Fibroblast of lung (primary cell): ENCODE measurements around the gene CCDC106. TPM values are rescaled to one million over a fixed set of nuclear protein-coding genes. Genes with fewer than 3 reads are reported as not detected.
A peak's percentile ranks its signal among the peaks of the same experiment; 100 is the strongest.

Experiments
- DNase-seq, 2 donors: peaks; one replicate each; pipeline versions ENCODE4 v3.0.0 to v3.0.0-alpha.2; 2010; ENCODE audit warnings: low read depth in 2 of 2
- H2AFZ ChIP-seq: 2 replicates; pipeline ENCODE4 v1.5.1; 2012; ENCODE audit warnings: low read length, control low read depth, inconsistent platforms
- H3K27ac ChIP-seq: 2 replicates; pipeline ENCODE4 v1.5.1; 2011; ENCODE audit warnings: low read length, control low read depth; ENCODE audit not compliant: insufficient read depth
- H3K27me3 ChIP-seq: 2 replicates; pipeline ENCODE4 v1.5.1; 2011; ENCODE audit warnings: mild to moderate bottlenecking, low read length; ENCODE audit not compliant: control insufficient read depth, insufficient read depth
- H3K36me3 ChIP-seq: 2 replicates; pipeline ENCODE4 v1.5.1; 2011; ENCODE audit warnings: low read length; ENCODE audit not compliant: control insufficient read depth, insufficient read depth
- H3K4me1 ChIP-seq: 2 replicates; pipeline ENCODE4 v1.5.1; 2011; ENCODE audit warnings: low read length; ENCODE audit not compliant: control insufficient read depth, insufficient read depth; ENCODE audit errors: extremely low read depth
- H3K4me2 ChIP-seq: 2 replicates; pipeline ENCODE4 v1.5.1; 2011; ENCODE audit warnings: low read length, control low read depth; ENCODE audit not compliant: insufficient read depth; ENCODE audit errors: extremely low read depth
- H3K4me3 ChIP-seq, 4 experiments: fragments of 200-600 bp in 1 of 4; sonication (generic) in 1 of 4; replicated peaks in 1 of 4; 2 replicates each; pipeline ENCODE4 v1.5.1; 2011 to 2016; ENCODE audit warnings: low read length in 4 of 4, low read depth in 3 of 4, mild to moderate bottlenecking in 3 of 4, control low read depth in 2 of 4, inconsistent platforms in 1 of 4, mixed read lengths in 1 of 4; ENCODE audit not compliant: insufficient read depth in 1 of 4; ENCODE audit errors: control extremely low read depth in 1 of 4
- H3K79me2 ChIP-seq: 2 replicates; pipeline ENCODE4 v1.5.1; 2012; ENCODE audit warnings: mild to moderate bottlenecking, low read length, inconsistent platforms; ENCODE audit not compliant: control insufficient read depth, insufficient read depth
- H3K9ac ChIP-seq: 2 replicates; pipeline ENCODE4 v1.5.1; 2011; ENCODE audit warnings: mild to moderate bottlenecking, low read length, control low read depth; ENCODE audit not compliant: insufficient read depth
- H3K9me3 ChIP-seq: 2 replicates; pipeline ENCODE4 v1.5.1; 2012; ENCODE audit warnings: low read depth, low read length; ENCODE audit not compliant: control insufficient read depth, insufficient read depth
- H4K20me1 ChIP-seq: 2 replicates; pipeline ENCODE4 v1.5.1; 2011; ENCODE audit warnings: low read length; ENCODE audit not compliant: control insufficient read depth, insufficient read depth; ENCODE audit errors: extremely low read depth
- EZH2 ChIP-seq: IDR thresholded peaks from 2 replicates; pipeline ENCODE4 v1.5.1; 2012; ENCODE audit warnings: low read length, control low read depth, mild to moderate bottlenecking; ENCODE audit errors: missing control alignments
- polyA plus RNA-seq, 2 donors: library from polyadenylated mRNA; depleted of rRNA in 1 of 2; stranded (reverse) in 1 of 2; unstranded in 1 of 2; fragments of >200 nt; gene quantifications; 2 replicates each; pipeline ENCODE4 v1.2.1, GENCODE V29; 2011 to 2012; ENCODE audit warnings: missing spikeins in 1 of 2
- total RNA-seq: library from RNA; depleted of rRNA; stranded (reverse); fragments of >200 nt; gene quantifications from 2 replicates; pipeline ENCODE4 v1.2.1, GENCODE V29; 2014
- TF ChIP-seq, protein P1 (sequence below), 2 donors: IDR thresholded peaks in 1 of 2; conservative IDR thresholded peaks in 1 of 2; 1 replicate in 1 of 2; 2 replicates in 1 of 2; pipeline ENCODE4 v1.5.1; 2011 to 2012; ENCODE audit warnings: low read length in 2 of 2, control low read depth in 1 of 2, inconsistent platforms in 1 of 2, low read depth in 1 of 2, mild to moderate bottlenecking in 1 of 2

CCDC106 gene
- total and polyA plus RNA-seq, 2 donors (not counting 1 experiment from before 2014, with no cell fraction given) = 4.5 to 10.2 TPM

DNA sequence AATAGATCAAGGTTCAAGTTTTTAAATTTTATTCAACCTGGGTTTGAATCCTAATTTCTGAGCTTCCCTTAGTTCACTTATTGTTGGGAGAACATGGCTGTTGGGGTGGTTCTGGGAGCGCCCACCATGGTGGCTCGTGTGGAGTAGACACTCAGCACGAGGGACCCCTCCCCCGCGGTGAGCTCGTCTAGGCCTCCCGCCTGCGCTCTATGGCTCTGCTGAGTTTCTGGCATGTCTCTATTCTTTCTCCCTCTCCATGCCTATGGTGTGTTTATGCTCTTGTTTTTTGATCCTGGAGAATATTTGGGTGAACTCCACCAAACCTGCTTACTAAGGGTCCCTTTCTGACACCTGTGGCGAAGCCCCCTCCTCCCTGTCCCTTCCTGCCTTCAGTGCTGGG, 25.5 kb downstream of the CCDC106 start:
- peaks cover 6% of the 10 kb centered on the region for H3K4me1 ChIP-seq
- peak overlapping the region; percentile 32 for H3K27ac ChIP-seq
- H3K79me2 ChIP-seq = peaks cover 80% of the 10 kb centered on the region
- H3K4me3 ChIP-seq = no peak overlapping the region
- no peak overlapping the region for H3K4me2 ChIP-seq
- H3K9me3 ChIP-seq = no peaks in the 10 kb centered on the region
- peaks cover 26% of the 10 kb centered on the region for H3K36me3 ChIP-seq
- no peak for TF ChIP-seq EZH2
- TF ChIP-seq, protein P1, sequence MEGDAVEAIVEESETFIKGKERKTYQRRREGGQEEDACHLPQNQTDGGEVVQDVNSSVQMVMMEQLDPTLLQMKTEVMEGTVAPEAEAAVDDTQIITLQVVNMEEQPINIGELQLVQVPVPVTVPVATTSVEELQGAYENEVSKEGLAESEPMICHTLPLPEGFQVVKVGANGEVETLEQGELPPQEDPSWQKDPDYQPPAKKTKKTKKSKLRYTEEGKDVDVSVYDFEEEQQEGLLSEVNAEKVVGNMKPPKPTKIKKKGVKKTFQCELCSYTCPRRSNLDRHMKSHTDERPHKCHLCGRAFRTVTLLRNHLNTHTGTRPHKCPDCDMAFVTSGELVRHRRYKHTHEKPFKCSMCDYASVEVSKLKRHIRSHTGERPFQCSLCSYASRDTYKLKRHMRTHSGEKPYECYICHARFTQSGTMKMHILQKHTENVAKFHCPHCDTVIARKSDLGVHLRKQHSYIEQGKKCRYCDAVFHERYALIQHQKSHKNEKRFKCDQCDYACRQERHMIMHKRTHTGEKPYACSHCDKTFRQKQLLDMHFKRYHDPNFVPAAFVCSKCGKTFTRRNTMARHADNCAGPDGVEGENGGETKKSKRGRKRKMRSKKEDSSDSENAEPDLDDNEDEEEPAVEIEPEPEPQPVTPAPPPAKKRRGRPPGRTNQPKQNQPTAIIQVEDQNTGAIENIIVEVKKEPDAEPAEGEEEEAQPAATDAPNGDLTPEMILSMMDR (conservative IDR thresholded peaks at IDR 0.05 in 1 of 2, IDR thresholded peaks at IDR 0.05 in 1 of 2; ENCODE audit: low read depth in 1 of 2, low read length in 2 of 2) = no peak
- no peaks in the 10 kb centered on the region for H3K27me3 ChIP-seq
- peaks cover 4% of the 10 kb centered on the region for H4K20me1 ChIP-seq
- no peak for DNase-seq
- no peak overlapping the region for H2AFZ ChIP-seq
- H3K9ac ChIP-seq = no peak overlapping the region

DNA sequence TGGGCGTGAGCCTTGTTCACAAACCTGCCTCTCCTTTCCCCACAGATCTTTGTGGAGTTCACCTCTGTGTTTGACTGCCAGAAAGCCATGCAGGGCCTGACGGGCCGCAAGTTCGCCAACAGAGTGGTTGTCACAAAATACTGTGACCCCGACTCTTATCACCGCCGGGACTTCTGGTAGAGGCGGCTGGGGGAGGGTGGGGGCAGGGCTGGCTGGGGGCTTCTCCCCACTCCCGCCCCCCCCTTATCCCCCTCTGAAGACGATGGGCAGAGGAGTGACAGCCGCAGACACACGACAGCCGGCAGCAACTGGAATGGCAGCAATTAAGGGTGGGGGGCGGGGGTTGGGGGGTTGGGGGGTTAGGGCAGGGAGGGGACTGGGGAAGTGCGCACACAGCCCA, 25.9 kb downstream of the CCDC106 start:
- peaks cover 6% of the 10 kb centered on the region for H3K4me1 ChIP-seq
- peaks cover 4% of the 10 kb centered on the region for H4K20me1 ChIP-seq
- H3K4me2 ChIP-seq = no peak overlapping the region
- DNase-seq = no peak
- H3K9me3 ChIP-seq = no peaks in the 10 kb centered on the region
- H3K4me3 ChIP-seq = no peak overlapping the region
- H3K9ac ChIP-seq = no peak overlapping the region
- H3K79me2 ChIP-seq = peaks cover 79% of the 10 kb centered on the region
- no peak overlapping the region for H2AFZ ChIP-seq
- TF ChIP-seq, protein P1 (conservative IDR thresholded peaks at IDR 0.05 in 1 of 2, IDR thresholded peaks at IDR 0.05 in 1 of 2; ENCODE audit: low read depth in 1 of 2, low read length in 2 of 2) = no peak
- no peak for TF ChIP-seq EZH2
- peak overlapping the region; percentile 76 for H3K27ac ChIP-seq
- H3K27me3 ChIP-seq = no peaks in the 10 kb centered on the region
- H3K36me3 ChIP-seq = peaks cover 24% of the 10 kb centered on the region

DNA sequence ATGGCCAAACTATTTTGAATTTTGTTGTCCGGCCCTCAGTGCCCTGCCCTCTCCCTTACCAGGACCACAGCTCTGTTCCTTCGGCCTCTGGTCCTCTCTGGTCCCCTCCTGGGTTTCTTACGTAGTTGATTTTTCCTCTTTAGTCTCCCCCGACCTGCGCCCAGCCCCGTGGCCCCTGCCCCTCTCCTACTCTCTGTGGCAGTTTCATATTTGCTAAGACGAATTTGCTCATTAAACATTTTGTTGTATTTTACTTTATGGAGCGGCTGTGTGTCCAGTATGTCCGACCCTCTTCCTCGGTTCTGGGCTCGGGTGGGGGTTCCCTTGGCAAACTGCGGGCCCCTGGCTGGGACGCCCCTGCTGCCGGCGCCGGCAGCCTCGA, 26.4 kb downstream of the CCDC106 start:
- H4K20me1 ChIP-seq = peaks cover 4% of the 10 kb centered on the region
- H3K4me1 ChIP-seq = peaks cover 8% of the 10 kb centered on the region
- no peaks in the 10 kb centered on the region for H3K27me3 ChIP-seq
- DNase-seq = no peak
- H3K9ac ChIP-seq = peak overlapping the region; percentile 69
- H3K36me3 ChIP-seq = peaks cover 23% of the 10 kb centered on the region
- no peaks in the 10 kb centered on the region for H3K9me3 ChIP-seq
- H3K4me3 ChIP-seq = peak overlapping the region; percentile 38 to 86 (median 50)
- H2AFZ ChIP-seq = no peak overlapping the region
- peaks cover 79% of the 10 kb centered on the region for H3K79me2 ChIP-seq
- peak overlapping the region; percentile 78 for H3K4me2 ChIP-seq
- TF ChIP-seq, protein P1 (conservative IDR thresholded peaks at IDR 0.05 in 1 of 2, IDR thresholded peaks at IDR 0.05 in 1 of 2; ENCODE audit: low read depth in 1 of 2, low read length in 2 of 2) = no peak
- no peak for TF ChIP-seq EZH2
- peak overlapping the region; percentile 76 for H3K27ac ChIP-seq
